ENCODE data around the gene CSF1R.

CSF1R gene

GRCh38 chr5:150108711-150109514, 22.6 kb upstream of the CSF1R start:
- DNase-seq (ENCODE audit: insufficient read length, low spot score) = no peak
- no peak for FAIRE-seq
- no peak for TF ChIP-seq CTCF (IDR thresholded peaks at IDR 0.05; ENCODE audit: insufficient read depth, missing control alignments)

- no peak for TF ChIP-seq CTCF (IDR thresholded peaks at IDR 0.05; ENCODE audit: insufficient read depth, missing control alignments)
- DNase-seq (ENCODE audit: insufficient read length, low spot score) (no peak), FAIRE-seq (no peak)
Measured at GRCh38 chr5:150107909-150108447, 21.6 kb upstream of the CSF1R start.

GRCh38 chr5:150106674-150107426, 20.5 kb upstream of the CSF1R start:
- TF ChIP-seq CTCF (IDR thresholded peaks at IDR 0.05; ENCODE audit: insufficient read depth, missing control alignments) = no peak
- no peak for DNase-seq (ENCODE audit: insufficient read length, low spot score)

GRCh38 chr5:150105928-150106615, 19.7 kb upstream of the CSF1R start:
- DNase-seq (ENCODE audit: insufficient read length, low spot score) (no peak), FAIRE-seq (no peak)
- TF ChIP-seq CTCF (IDR thresholded peaks at IDR 0.05; ENCODE audit: insufficient read depth, missing control alignments) = no peak

More at GRCh38 chr5:150106674-150107426, 20.5 kb upstream of the CSF1R start:
- no peak for FAIRE-seq

- no peak for FAIRE-seq
- TF ChIP-seq CTCF (IDR thresholded peaks at IDR 0.05; ENCODE audit: insufficient read depth, missing control alignments) = no peak
- DNase-seq (ENCODE audit: insufficient read length, low spot score) = no peak
Measured at GRCh38 chr5:150104550-150104870, 18.2 kb upstream of the CSF1R start.

- no peak for FAIRE-seq
- DNase-seq (ENCODE audit: insufficient read length, low spot score) = no peak
- no peak for TF ChIP-seq CTCF (IDR thresholded peaks at IDR 0.05; ENCODE audit: insufficient read depth, missing control alignments)
Measured at GRCh38 chr5:150103678-150104549, 17.6 kb upstream of the CSF1R start.

Data from D721Med (cell line).